Activated effector memory CD4-positive, alpha-beta T cell treated with anti-CD3 and anti-CD28 coated beads, Interleukin-2, amount 50 U/mL, for 16 hours (primary cell): ENCODE results near the gene PYGM.

Experiments used
- DNase-seq: peaks from one replicate; pipeline ENCODE4 v3.0.0-alpha.2; 2020

PYGM gene

DNA sequence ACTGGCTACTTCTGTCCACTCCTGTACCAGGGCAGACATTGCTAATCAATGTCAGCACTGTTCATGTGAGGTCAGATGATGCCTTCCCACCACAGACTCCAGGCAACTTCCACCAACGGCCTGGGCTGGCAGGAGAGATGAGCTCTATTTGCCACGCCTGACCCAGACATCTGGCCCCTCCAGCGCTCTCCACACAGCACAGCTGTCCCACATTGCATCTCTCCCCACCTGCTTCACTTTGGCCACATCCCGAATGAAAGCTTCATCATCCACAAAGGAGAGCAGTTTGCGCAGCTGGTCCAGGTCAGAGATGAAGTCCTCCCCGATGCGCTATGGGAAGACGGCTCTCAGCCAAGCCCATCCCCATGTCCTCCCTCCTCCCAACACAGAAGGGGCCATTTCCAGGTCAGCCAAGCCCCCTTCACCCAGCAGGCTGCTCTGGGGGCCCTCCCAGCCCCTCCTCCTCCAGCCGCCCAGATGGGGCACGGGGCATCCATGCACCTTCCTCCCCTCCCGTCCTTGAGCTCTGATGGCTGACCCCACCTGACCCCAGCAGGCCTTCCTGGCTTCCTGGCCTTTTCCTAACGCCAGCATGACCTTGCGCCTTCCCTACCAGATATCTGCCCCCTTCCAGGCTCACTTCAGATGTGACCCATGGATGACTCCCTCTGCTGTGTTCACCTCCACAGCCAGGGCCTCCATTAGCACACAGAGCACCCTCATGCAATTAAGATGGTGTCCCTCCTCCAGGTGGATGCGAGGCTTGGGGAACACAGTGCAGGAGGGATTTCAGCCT lies 7.4 kb downstream of the PYGM start:
- no peak for DNase-seq

DNA sequence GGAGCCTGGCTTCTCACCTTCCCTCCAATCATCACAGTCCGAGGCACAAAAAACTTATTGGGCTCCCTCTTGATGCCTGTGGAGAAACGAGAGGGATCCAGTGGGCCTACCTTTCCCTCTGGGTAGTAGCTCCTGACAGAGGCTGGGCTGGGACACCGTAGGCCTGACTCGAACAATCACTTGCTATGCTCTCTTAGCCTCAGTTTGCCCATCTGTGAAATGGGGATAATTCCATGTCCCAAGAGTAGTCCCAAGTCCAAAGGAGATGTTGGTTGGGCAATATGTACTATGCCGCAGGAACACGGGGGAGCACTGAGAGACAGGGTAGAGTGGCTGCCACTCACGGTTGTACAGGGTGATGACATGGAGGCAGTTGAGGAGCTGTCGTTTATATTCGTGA lies 8.2 kb downstream of the PYGM start:
- no peak for DNase-seq

DNA sequence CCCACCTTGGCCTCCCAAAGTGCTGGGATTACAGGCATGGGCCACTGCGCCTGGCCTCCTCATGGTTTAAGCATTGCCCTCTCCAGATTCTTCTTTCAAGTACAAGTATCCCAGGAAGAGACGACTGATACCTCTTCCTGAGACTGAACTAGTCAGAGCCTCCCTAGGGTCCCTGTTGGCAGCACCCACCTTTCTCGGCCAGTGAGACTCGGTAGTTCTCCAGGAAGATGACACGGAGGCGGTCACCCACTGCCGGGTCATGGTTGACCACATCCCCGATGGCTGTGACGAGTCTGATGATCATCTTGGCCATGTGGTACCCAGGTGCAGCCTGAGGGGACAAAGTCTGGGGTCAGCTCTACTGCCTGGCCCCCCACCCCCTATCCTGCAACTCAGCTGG lies 8.6 kb downstream of the PYGM start:
- DNase-seq: no peak

DNA sequence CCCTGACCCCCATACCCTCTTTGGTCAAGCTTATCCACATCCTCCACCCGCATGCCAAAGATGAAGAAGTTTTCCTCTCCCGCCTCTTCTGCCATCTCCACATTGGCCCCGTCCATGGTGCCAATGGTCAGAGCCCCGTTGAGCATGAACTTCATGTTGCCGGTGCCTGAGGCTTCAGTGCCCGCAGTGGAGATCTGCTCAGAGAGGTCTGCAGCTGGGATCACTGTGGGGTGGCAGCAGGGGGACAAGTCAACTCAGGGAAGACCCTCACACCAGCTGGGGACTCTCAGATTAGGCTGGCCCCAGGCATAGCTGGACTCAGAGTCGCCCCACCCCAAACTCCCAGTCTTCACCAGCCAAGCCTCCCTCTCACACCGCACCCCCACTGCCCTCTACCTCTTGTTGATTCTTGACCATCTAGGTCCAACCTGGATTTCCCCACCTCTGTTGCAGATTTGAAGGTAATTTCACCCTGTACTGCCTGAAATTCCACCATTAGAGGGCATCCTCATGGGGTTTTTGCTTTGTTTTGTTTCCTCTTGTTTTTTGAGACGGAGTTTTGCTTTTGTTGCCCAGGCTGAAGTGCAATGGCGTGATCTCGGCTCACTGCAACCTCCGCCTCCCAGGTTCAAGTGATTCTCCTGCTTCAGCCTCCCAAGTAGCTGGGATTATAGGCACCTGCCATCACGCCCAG lies 9.3 kb downstream of the PYGM start:
- DNase-seq: no peak

DNA sequence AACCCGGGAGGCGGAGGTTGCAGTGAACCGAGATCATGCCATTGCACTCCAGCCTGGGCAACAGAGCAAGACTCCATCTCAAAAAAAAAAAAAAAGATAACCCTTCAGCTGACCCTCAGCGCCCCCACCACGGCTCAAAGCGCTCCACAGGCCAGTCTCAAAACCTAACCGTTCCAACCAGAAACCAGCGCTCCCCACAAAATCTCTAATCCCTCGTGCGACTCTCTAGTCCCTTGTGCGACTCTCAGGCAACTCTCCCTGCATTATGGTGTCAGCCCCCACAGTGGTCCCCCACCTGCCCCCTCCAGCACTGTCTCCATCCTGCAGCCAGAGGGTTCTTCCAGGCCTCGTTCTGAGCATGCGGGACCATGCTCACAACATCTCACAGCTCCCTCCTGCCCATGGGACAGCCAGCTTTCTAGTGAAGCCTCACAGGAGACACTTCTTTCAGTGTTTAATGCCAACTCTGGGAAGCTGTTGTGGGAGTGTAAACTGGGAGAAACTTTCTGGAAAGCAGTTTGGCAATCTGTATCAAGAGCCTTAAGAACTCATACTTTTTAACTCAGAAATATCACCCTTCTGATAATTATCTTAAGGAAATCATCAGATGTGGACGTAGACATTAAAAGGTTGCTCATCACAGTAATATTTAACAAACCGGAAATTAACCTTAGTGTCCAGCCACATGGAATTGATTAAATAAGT lies 11.7 kb downstream of the PYGM start:
- DNase-seq: no peak

DNA sequence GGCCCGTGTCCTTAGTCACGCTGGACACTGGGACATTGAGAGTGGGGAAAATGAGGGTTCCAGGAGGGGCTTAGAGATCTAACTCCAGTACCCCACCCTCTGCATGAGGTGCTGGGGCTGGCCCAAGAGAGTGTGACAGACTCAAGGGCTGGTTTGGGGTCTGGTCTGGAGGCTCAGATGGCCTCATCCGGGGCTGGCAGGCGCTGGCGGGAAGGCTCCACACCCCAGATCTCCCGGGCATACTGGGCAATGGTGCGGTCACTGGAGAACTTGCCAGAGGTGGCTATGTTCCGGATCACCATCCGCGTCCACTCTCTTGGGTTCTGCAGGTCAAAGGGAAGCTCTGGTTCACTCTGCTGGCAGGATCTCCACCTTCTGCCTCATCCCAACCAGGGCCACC lies 13.3 kb downstream of the PYGM start:
- DNase-seq: no peak

DNA sequence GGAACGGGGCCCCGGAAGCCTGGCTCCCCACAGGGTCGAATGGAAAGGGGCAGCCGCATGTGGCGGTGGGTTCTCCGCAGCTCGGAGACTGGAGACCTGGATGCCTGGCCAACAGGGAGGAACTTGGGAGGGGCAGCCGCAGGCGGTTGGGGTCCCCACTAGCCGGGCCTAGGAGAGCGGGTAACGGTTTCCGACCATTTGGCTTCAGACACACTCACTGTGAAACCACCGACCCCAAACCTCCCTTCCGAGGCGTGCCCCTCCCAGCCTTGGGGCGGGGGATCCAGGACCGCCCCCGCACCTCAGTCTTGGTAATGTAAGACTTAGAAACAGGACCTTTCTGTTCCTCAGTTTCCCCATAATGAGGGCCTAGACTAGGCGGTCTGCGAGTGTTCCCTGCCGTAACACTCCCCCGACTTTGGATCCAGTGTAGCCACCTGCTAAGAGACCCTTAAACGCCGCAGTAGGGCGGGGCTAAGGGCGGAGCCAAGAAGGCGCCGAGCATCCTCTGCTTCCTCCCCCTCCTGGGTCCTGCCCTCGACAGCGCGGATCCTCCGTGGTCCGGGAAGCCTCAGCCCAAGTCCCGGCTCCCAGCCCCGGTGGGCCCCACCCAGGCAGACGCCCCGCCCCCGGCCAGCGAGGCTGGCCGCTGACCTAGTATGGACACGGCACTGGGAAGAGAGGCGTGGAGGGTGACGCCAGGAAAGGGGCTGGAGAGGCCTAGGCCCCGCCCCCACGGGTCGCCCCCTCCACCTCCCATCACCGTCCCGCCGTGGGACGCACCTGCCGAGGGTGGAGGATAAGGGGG lies 14.0 kb downstream of the PYGM start:
- DNase-seq: peak; percentile 88

DNA sequence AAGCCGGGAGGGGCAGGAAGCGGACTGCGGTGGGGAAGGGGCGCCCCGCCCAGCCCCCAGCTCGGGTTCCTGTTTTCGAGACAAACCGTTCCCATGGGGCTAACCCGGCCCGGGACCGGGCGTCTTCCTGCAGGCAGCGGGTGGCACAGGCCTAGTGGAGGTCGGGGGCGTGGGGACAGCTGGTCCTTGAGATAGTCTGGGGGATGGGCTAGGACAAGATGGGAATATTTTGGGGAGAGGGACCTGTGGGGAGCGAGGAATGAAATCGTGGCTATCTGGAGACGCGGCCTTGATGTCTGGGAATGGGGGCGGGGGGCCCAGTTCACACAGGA lies 14.6 kb downstream of the PYGM start:
- peak; percentile 90 for DNase-seq

DNA sequence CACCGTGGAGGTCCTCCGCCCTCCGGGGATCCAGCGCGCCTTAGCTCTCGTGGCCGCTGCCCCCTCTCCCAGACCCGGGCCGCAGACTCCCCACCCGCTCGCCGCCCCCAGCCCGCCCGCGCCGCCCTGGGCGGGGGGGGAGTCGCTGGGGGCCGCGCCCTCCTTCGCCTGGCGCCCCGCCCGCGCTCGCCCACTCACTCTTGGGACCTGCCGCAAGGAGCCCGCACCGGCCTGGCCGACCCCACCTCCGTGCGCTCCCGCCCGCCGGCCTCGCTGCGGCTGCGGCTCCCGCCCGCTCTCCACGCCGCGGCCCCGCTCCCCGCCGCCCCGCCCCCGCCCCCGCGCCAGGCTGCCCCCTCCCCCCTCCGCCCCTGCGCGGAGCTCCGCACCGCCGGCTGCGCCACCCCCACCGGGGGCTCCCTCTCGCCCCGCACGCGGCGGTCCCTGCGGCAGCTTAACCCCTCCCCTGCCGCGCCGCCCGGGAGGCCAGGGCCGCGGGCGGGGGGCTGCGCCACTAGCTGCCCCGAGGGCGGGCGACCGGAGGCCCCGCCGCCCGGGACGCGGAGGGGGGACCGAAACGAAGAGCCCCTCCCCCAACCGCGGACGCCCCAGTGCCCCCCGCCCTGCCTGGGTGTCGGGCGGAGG lies 15.1 kb downstream of the PYGM start:
- DNase-seq: peak; percentile 81

DNA sequence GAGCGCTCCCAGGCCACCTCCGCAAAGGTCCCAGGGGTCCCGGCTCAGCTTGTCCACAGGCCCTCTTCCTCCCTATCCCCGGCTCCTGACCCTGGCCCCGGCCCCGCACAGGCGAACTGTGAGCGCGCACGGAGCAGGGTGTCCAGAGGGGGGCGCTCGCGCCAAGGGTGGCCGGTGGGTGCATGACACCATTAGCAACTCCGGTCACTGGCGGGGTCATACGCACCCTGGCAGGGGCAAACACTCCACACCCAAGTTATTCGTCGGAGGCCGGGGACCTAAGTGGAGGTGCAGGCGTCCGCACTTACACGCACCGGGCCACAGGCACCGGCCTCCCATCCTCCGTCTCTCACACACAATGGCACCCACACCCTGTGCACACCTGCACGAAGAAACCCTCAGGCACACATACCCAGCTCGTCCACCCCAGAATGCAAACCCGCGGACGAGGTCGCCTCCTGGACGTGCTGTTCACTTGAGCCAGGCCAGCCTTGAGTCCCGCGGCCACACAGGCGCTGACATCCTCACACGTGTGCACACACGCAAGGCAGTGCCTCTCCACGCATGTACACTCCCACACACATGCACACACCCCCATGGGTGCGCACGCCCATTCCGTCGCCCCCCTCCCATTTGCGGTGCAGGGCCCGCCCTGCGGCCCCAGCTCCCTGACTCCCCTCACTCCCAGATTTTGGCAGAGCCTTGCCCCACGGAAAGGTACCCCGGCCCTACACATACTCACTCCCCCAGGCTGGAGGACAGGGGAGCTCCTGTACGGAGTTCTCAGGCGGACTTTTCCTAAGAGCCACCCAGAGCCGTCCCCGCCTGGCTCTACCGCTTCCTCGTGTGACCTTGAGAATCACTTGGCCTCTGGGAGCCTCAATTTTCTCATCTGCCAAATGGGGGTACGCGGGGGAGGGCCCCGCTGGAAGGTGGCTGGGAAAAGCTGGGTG lies 15.9 kb downstream of the PYGM start, which contains the start of gene RASGRP2:
TSS of gene RASGRP2 (minus strand) at position 552 of the 953 bp plus-strand sequence. CDS start 1,276 bp downstream, outside the sequence.
- DNase-seq: peak; percentile 93

DNA sequence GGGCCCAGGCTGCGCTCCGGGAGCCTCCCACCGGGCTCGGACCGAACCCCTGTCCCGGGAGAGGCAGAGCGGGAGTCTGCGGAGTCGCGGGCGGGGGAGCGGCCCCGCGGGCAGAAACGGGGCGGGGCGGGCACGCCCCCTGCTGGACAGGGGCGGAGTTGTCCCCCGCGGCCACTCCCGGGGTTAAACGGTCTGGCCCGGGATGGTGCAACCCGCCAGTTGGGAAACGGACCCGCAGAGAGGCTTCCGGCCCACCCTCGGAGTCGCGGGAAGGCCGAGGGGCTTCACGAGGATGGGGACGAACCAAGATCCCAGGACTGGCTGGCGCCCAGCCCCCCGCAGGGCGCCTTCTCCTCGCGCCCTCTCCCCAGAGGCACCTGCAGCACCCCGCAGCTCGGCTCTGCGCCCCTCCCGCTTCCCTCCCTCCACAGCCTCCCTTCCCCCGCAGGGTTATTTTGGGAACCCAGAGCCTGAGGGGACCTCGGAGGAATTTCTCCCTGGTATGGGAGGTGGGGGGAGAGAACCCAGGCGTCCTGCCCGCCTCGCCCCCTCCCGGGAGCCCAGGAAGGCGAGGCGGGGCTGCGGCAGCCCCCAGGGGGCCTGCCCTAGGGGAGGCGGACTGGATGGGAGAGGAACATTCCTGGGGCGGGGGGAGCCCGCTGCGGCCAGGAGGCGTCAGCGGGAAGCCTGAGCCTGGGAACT lies 16.7 kb downstream of the PYGM start:
- peak; percentile 93 for DNase-seq

DNA sequence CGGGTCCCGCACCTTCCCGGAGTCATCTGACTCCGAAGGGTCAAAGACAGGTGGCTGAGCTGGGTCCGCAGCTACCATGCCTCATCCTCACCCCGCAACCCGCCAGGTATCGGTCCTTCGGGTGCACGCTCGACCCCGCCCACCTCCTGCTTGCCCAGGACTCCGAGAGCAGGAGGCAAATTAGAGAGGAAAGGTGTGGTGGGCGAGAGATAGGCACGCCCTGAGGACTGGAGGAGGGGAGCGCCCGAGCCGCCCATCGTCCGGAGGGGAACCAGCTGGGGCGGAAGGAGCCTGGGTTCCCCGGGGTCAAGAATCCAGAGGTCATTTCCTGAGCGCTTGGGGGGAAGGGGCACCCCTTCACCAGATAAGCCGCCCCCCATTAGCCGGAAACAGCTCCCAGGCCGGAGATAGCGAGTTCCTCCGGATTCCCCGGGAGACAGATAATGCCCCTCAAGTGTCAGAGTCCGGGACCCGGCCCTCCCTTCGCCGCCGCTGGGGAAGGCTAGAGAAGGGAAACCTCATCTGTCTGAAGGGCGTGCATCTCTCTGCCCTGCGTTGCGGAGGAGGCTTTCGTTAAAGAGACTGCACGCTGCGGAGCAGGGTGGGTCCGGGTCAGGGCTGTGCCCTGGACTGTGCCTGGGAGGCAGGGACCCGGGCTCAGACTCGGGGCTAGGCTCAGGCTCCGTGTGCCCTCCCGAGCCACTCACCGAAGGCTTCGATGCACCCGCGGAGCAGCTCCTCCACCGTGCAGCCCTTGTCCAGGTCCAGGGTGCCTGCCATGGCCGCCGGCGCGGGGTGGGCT lies 17.5 kb downstream of the PYGM start:
- DNase-seq: peak; percentile 75

DNA sequence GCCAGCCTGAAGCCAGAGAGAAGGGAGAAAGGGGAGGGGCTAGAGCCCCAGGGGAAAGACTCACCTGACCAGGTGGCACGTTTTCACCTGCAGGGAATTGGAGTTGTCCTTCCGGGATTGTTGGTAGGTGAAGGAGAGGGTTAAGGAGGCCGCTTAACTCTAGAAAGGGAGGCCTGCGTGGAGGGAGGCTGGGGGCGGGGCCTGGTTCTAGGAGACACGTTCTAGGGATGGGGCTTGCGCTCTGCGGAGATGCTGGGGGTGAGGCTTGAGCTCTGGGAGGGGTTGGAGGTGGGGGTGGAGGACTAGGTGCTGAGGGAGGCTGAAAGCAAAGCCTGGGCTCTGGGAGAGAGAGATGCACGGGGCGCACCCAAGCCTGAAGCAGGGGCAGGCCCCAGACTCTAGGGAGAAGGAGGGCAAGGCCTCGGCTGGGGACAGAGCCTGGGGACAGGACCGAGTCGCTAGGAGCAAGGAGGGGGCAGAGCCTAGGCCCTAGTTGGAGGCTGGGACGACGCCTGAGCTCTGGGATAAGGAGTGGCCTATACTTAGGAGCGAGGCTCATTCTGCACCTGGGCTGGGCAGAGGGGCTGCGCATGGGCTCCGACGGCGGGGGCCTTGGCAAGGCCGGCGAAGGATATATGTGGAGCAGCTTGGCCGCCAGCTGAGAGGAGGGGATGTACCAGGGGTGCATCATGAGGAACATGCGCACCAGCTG lies 18.2 kb downstream of the PYGM start:
- no peak for DNase-seq

DNA sequence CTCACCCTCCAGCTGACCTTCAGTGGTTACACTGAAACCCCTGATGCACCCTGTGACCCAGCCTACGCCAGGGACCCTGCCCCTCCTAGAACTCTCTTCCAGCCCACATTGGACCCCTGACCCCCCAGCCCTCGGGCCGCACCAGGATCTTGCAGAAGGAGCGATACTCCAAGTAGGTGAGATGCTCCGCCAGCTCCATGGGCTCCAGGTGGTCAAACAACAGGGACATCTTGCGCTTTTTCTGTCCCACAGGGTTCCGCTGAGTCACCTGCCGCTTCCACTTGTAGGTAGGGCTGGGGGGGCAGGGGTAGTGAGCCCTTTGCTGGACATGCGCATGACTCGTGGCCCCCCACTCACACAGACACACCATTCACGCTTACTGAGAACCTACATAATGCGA lies 19.9 kb downstream of the PYGM start:
- no peak for DNase-seq

DNA sequence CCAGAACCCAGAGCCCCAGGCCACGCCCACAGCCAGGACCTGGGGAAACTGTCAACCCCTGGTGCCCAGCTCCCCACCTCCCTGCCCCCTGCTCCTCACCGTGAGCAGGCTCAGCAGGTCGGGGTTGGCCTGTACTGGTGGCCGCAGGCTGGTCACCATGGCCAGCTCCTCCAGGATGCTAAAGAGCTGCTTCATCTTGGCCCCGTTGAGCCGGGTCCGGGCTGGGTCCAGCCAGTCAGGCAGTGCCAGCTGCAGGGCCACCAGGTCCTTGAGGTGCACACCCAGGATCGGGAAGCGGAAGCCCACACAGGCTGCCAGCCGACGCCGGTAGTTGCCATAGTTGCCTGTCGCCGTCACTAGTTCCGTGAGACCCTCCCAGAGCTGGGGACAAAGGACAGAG lies 23.1 kb downstream of the PYGM start:
- DNase-seq: no peak

DNA sequence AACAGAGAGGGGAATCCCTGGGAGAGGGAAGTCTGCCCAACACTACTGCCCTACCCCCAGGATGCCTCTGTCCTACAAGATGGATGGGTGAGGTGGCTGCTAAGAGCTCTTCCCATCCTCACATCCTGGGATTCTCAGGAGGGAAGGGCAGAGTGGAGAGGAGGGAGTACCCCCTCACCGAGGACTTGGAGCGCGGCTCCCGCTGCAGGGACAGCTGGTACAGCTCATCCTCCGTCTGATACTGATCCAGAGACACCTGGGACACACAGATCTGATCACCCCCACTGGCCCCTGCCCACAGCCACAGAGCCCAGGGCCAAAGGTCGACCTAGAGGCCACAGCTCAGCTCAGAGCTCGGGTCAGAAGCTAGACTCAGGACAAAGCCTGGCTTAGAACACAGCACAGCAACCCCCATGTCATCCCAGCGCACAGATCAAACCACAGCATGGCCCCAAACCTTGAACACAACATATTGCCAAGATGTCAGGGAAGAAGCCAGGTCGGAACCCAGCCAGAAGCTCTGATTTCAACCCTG lies 24.0 kb downstream of the PYGM start:
- no peak for DNase-seq

DNA sequence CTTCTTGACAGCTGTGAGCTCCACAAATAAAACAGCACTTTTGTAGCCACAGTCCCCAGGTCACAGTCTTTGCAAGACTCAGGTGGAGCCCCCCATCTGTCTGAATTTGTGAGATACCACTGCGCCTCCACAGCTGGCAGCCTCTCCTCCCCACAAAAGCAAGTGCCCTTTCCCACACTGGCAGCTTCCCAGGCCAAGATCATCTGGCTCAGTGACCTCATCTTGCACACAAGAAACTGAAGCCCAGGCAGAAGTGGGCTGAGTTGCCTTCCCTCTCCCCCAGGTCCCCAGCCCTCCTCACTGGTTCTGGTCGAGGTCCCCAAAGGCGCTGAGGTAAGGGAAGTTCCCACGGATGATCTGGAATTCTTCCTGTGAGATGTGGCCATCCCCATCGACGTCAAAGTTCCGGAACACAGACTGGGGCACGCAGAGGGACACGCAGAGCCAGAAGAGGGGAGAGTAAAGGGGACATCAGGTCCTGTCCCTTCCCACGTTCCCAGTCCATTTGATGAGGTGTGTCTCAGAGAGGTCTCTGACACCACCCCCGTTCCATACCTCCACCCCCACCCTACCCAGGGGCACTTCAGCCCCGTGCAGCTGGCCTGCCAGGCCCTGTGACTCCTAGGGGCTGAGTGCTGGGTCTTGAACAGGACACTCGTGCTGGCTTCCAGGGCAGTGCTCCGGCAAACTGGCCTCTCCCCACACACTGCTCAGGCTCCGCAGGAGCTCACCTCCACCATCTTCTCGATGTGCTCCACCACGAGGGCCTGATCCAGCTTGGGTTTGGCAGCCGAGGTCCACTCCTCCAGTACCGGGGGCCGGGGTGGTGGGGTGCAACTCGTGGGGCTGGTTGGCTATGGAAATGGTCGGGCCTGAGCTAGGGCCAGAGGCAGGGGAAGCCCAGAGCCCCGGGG lies 24.7 kb downstream of the PYGM start:
- no peak for DNase-seq

DNA sequence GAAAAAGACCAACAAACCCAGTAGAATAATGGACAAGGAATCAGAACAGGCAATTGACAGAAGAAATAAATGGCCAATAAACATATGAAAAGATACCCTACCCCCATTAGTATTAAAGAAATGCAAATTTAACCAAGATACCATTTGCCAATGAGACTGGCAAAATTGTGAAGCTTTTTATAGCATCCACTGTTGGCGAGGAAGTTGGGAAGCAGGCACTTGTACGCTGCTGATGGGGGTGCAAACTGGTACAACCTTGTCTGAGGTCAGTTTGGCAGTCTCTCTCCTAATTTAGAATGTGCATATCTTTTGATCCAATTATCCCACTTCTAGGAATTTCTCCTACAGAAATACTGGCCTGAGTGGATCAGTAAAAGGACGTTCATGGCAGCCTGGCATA lies 28.2 kb downstream of the PYGM start:
- no peak for DNase-seq
